NCI-H446 treated with DMSO at 0.1 percent for 48 hours (cell line): ENCODE measurements around the gene HECTD4.

Source experiments
- DNase-seq: peaks from one replicate; lab custom pipeline; 2025; lab: John Stamatoyannopoulos, UW

HECTD4 gene

GRCh38 chr12:112321245-112321644 lies 61.0 kb downstream of the HECTD4 start:
- no peak for DNase-seq

DNA sequence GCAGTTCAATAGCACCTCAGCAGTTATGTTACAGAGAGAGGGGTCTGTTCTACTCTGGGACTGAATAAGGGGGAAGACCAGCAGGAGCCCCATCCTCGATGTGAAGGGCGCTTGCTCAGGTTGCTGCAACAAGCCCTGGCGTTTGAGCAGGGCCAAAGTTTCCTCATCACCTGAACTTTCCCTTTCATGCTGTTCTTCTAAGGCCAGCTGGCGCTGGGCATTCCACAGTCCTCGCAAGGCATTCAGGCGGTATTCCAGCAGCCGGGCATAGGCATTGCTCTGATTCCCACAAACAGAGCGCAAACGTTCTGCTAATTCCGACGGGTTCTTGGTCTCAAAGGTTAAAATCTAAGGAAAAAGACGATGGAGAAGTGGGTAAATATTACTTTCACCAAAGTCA lies 62.8 kb downstream of the HECTD4 start:
- no peak for DNase-seq

DNA sequence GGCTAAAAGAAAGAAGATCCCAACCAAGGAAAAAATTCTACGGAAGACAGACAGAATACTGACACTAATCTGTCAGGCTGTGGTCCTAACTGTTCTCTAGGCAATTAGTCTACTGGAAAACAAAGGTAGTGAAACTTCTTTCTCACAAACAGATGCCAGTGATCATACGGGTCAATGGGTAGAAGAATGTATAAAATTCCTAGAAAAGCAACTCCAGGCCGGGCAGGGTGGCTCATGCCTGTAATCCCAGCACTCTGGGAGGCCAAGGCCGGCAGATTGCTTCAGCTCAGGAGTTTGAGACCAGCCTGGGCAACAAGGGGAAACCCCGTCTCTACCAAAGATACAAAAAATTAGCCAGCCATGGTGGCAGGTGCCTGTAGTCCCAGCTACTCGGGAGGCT lies 64.8 kb downstream of the HECTD4 start:
- DNase-seq: no peak

GRCh38 chr12:112314981-112315380 lies 67.2 kb downstream of the HECTD4 start:
- DNase-seq: no peak

- DNase-seq: no peak
Measured at GRCh38 chr12:112309797-112310196, 72.4 kb downstream of the HECTD4 start.

- DNase-seq: no peak
Measured at GRCh38 chr12:112308652-112309051, 73.6 kb downstream of the HECTD4 start.

GRCh38 chr12:112308161-112308560 lies 74.1 kb downstream of the HECTD4 start:
- no peak for DNase-seq

GRCh38 chr12:112307317-112308011 lies 74.8 kb downstream of the HECTD4 start:
- no peak for DNase-seq

DNA sequence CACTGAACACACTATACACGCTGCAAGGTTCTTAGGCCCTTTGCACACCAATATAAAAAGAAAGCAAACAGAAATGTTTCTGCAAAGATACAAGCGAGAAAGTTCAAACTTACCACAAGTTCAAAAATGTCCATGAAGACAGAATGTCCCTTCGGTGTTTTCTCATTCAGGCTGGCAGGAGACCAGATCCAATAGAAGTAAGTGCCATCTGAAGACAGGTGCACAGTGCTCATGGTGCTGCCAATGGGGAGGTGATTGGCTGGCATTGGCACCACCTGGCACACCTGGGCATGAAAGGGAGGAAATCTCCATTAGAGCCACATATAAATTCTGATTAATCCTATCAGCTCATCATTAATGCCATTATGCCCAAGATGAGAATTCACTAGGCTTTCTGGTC lies 76.3 kb downstream of the HECTD4 start:
- no peak for DNase-seq

GRCh38 chr12:112304436-112304835 lies 77.8 kb downstream of the HECTD4 start:
- DNase-seq: peak; percentile 32

DNA sequence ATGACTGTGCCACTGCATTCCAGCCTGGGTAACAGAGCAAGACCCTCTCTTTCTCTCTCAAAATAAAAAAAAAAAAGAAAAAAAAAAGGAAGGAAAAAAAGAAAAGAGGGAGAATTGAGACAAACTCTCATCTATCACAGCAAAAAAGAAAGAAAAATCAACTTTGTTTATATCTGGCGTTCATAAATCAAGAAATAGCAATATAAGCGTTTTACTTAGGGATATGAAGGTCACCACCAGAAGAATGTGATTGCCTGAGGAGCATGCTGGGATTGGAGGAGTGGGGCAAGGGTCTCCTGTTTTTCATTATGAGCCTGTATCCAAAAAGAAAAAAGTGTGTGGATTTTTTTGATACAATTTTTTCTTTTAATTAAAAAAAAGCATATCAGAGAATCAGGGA lies 78.4 kb downstream of the HECTD4 start:
- DNase-seq: no peak

GRCh38 chr12:112303004-112303403 lies 79.2 kb downstream of the HECTD4 start:
- DNase-seq: no peak

DNA sequence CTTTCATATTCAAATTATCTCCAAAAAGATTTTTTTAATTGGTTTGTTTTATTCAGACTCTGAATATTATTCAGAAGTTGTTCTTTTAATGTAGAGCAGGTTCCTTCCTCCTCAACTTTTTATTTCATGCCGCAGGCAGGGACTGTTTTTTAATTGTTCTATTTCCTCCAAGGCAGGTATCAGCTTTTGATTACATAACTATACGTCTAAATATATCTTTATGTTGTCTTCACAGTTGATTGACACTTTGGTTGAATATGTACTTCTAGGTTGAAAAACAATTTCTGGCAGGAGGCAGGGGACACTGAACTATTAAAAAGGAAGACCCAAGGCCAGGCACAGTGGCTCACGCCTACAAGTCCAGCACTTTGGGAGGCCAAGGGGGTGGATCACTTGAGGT lies 82.5 kb downstream of the HECTD4 start:
- DNase-seq: no peak

GRCh38 chr12:112297188-112297587 lies 85.0 kb downstream of the HECTD4 start:
- DNase-seq: no peak

DNA sequence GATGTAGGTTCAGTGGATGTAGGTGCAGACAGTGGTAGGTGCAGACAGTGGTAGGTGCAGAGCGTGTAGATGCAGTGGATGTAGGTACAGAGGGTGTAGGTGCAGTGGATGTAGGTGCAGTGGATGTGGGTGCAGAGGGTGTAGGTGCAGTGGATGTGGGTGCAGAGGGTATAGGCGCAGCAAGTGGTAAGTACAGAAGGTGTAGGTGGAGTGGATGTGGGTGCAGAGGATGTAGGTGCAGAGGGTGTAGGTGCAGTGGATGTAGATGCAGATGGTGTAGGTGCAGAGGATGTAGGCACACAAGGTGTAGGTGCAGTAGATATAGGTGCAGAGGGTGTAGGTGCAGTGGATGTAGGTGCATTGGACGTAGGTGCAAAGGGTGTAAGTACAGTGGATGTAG lies 86.0 kb downstream of the HECTD4 start:
- no peak for DNase-seq

DNA sequence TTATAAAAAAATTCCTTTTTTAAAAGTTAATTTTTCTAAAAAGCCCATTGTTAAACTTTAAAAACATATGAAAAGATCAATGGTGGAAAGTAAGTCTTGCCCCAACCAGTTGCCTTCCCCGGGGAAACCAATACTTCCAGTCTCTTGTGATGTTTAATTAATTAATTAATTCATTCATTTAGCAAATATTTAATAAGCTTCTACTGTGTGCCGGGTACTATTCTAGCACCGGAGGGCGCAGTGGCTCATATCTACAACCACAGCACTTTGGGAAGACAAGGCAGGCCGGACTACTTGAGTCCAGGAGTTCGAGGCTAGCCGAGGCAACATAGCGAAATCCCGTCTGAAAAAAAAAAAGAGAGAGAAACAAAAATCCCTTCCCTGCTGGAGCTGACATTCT lies 87.4 kb downstream of the HECTD4 start:
- no peak for DNase-seq

- DNase-seq: no peak
Measured at GRCh38 chr12:112288638-112289037, 93.6 kb downstream of the HECTD4 start.

DNA sequence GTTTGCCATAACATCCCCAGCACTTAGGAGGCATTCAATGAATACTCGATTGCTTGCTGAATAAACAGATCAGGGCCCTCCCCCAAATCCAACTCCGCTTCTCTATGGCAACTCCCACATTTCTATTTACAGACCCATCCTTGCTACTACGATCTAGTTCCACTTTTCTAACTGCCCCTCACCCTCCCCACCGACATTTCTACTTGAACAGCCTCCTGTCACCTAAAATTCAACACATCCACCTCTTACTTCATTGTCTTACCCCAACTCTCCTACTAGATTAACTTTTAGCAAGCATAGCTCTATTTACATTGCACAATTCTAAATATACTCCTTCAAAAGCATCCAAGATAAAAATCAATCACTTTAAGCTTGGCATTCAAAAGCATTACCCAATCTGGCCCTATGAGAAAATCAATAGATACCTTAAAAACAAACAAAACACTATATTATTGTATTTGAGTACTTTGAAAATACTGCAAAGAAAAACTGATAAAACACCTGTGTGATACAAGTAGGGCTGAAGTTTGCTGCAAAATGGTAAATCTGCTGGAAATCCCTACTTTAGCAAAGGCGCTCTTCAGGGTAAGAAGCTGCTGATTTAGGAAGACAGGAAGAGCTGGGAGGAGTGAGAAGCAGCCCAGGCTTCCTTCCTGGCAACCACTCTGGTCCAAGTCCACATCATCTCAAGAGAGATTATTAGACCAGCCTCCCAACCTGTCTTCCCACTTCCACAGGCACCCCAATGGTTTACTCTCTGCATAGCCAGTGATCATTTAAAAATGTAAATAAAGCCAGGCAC lies 96.4 kb downstream of the HECTD4 start:
- DNase-seq: no peak

- peak; percentile 53 for DNase-seq
Measured at GRCh38 chr12:112283546-112283945, 98.7 kb downstream of the HECTD4 start.

- DNase-seq: no peak
Measured at GRCh38 chr12:112282920-112283319, 99.3 kb downstream of the HECTD4 start.

GRCh38 chr12:112275836-112276235 lies 106.4 kb downstream of the HECTD4 start:
- DNase-seq: no peak

DNA sequence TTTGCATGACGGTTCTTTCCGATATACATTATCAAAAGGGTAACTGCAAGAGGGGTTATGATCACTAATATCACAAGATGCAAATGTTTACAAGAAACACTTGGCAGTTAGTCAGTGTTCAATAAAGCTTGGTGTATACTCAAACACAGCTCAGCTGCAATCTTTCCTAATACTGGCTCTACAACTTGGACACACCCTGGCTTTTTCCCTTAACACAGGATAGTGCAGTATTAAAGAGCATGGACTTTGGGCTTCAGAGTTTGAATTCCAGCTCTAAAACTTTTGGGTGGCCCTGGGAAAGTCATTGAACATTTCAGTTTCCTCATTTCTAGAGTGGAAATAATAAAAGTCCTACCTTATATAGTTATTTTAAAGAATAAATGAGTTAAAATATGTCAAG lies 107.0 kb downstream of the HECTD4 start:
- DNase-seq: no peak

GRCh38 chr12:112270673-112271072 lies 111.6 kb downstream of the HECTD4 start:
- no peak for DNase-seq

DNA sequence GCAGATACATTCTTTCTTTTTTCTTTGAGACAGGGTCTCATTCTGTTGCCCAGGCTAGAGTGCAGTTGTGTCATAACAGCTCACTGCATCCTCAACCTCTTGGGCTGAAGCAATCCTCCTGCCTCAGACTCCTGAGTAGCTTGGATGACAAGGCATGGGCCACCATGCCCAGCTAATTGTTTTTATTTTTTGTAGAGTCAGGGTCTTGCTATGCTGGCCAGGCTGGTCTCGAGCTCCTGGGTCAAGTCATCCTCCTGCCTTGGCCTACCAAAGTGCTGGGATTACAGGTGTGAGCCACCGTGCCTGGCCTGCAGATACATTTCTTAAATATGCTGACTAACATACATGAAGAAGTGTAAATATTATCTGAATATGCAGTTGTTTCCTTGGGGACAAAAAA lies 115.8 kb downstream of the HECTD4 start:
- no peak for DNase-seq
